Stimulated activated CD4-positive, alpha-beta T cell treated with anti-CD3 and anti-CD28 coated beads, Interleukin-1b, Interleukin-23, amount 100 ng/mL, for 4 hours (primary cell): ENCODE measurements around the gene DCAF8.

Experiments used
- DNase-seq, 2 donors: peaks; one replicate each; pipeline ENCODE4 v3.0.0-alpha.2; 2020; ENCODE audit warnings: low read depth in 2 of 2

The DCAF8 gene

GRCh38 chr1:160205242-160206035, 56.9 kb downstream of the DCAF8 start, which contains the start of gene PEA15:
Gene PEA15 (plus strand): TSS chr1:160205384. CDS start chr1:160211545, 6,161 bp downstream.
- peak; percentile 58 to 68 for DNase-seq

- DNase-seq, result no peak
Measured at GRCh38 chr1:160204526-160205241, 57.7 kb downstream of the DCAF8 start.

GRCh38 chr1:160200786-160201185, 61.6 kb downstream of the DCAF8 start:
- no peak for DNase-seq

- DNase-seq, result no peak
Measured at GRCh38 chr1:160197231-160197630, 65.1 kb downstream of the DCAF8 start.

GRCh38 chr1:160196143-160196542, 66.2 kb downstream of the DCAF8 start:
- DNase-seq, result no peak

- no peak for DNase-seq
Measured at GRCh38 chr1:160194737-160195059, 67.7 kb downstream of the DCAF8 start.

GRCh38 chr1:160193832-160194736, 68.3 kb downstream of the DCAF8 start:
- no peak for DNase-seq

GRCh38 chr1:160193091-160193819, 69.1 kb downstream of the DCAF8 start:
- peak; percentile 77 to 81 for DNase-seq

GRCh38 chr1:160192234-160192633, 70.1 kb downstream of the DCAF8 start:
- no peak for DNase-seq

GRCh38 chr1:160191756-160192155, 70.6 kb downstream of the DCAF8 start:
- DNase-seq, result no peak

- no peak for DNase-seq
Measured at GRCh38 chr1:160189649-160190625, 72.4 kb downstream of the DCAF8 start, which contains the start of gene CASQ1. Gene CASQ1 (plus strand): TSS chr1:160190575. CDS start chr1:160190752, 177 bp downstream.

GRCh38 chr1:160188341-160188740, 74.0 kb downstream of the DCAF8 start:
- DNase-seq, result no peak

- DNase-seq, result no peak
Measured at GRCh38 chr1:160187407-160187806, 74.9 kb downstream of the DCAF8 start.

- DNase-seq, result no peak
Measured at GRCh38 chr1:160186729-160187128, 75.6 kb downstream of the DCAF8 start.

GRCh38 chr1:160186246-160186645, 76.1 kb downstream of the DCAF8 start:
- DNase-seq, result no peak

GRCh38 chr1:160179336-160179735, 83.0 kb downstream of the DCAF8 start:
- no peak for DNase-seq

- no peak for DNase-seq
Measured at GRCh38 chr1:160178731-160179130, 83.6 kb downstream of the DCAF8 start.

- no peak for DNase-seq
Measured at GRCh38 chr1:160177667-160178066, 84.7 kb downstream of the DCAF8 start.

- DNase-seq, result no peak
Measured at GRCh38 chr1:160177231-160177630, 85.1 kb downstream of the DCAF8 start.

GRCh38 chr1:160171980-160172379, 90.4 kb downstream of the DCAF8 start:
- DNase-seq, result no peak
